Testis (tissue), 2 donors: ENCODE measurements around the gene KLHL13.

Experiments
- POLR2A ChIP-seq: fragments of 450-650 bp; IDR thresholded peaks from one replicate; pipeline ENCODE4 v1.6.1; 2017; ENCODE audit warnings: antibody characterized with exemption, mild to moderate bottlenecking, moderate library complexity
- TF ChIP-seq, protein P1 (sequence below), 3 experiments: fragments of 450-650 bp in 2 of 3; fragments of 200-600 bp in 1 of 3; sonication (generic) in 1 of 3; IDR thresholded peaks; one replicate each; pipeline ENCODE4 v1.5.1; 2016 to 2019; ENCODE audit warnings: antibody characterized with exemption in 3 of 3, mild to moderate bottlenecking in 2 of 3, moderate library complexity in 1 of 3

DNA sequence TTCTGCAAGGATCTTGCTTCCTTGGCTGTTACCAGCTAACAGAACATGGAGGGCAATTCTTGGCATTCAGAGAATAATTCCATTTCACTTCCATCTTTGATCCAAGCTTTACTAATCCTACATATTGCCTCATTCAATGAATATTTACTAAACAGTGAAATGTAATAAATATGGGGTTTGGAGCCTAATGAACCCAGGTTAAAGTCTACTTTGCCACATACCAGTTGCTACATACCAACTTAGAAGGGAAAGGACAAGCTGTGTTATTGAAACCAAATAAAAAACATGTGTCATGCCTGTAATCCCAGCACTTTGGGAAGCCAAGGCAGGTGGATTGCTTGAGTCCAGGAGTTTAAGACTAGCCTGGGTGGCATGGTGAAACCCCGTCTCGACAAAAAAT lies 265.6 kb downstream of the KLHL13 start:
- TF ChIP-seq, protein P1, sequence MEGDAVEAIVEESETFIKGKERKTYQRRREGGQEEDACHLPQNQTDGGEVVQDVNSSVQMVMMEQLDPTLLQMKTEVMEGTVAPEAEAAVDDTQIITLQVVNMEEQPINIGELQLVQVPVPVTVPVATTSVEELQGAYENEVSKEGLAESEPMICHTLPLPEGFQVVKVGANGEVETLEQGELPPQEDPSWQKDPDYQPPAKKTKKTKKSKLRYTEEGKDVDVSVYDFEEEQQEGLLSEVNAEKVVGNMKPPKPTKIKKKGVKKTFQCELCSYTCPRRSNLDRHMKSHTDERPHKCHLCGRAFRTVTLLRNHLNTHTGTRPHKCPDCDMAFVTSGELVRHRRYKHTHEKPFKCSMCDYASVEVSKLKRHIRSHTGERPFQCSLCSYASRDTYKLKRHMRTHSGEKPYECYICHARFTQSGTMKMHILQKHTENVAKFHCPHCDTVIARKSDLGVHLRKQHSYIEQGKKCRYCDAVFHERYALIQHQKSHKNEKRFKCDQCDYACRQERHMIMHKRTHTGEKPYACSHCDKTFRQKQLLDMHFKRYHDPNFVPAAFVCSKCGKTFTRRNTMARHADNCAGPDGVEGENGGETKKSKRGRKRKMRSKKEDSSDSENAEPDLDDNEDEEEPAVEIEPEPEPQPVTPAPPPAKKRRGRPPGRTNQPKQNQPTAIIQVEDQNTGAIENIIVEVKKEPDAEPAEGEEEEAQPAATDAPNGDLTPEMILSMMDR (IDR thresholded peaks at IDR 0.05), result no peak
- no peak for TF ChIP-seq POLR2A
